IPS DF 6.9 (cell line): ENCODE results near the gene CCDC33.

ENCODE experiments used
- DNase-seq: peaks from one replicate; pipeline ENCODE4 v3.0.0-alpha.2; 2013; ENCODE audit warnings: low read depth, low spot score
- H3K27ac ChIP-seq: one replicate; pipeline ENCODE4 v1.5.1; 2013; ENCODE audit warnings: low read length, control low read depth
- H3K27me3 ChIP-seq: 2 replicates; pipeline ENCODE4 v1.6.1; 2013; ENCODE audit warnings: mild to moderate bottlenecking, low read length; ENCODE audit not compliant: control insufficient read depth, insufficient read depth
- H3K36me3 ChIP-seq: 2 replicates; pipeline ENCODE4 v1.6.1; 2013; ENCODE audit warnings: low read length; ENCODE audit not compliant: control insufficient read depth, insufficient read depth
- H3K4me1 ChIP-seq: 2 replicates; pipeline ENCODE4 v1.6.1; 2013; ENCODE audit warnings: low read length; ENCODE audit not compliant: control insufficient read depth, insufficient read depth
- H3K4me3 ChIP-seq: 2 replicates; pipeline ENCODE4 v1.5.1; 2013; ENCODE audit warnings: mild to moderate bottlenecking, low read length
- H3K9me3 ChIP-seq: 2 replicates; pipeline ENCODE4 v1.6.1; 2013; ENCODE audit warnings: low read length, inconsistent platforms; ENCODE audit not compliant: control insufficient read depth, insufficient read depth
- WGBS: extraction: QIAGEN DNeasy Blood & Tissue Kit; methylation state at CpG from one replicate; pipeline ENCODE4 v1.1.7; 2013; ENCODE audit warnings: mixed read lengths, missing lambda C conversion rate; ENCODE audit not compliant: insufficient read length, insufficient coverage; 5-methylcytosine and 5-hydroxymethylcytosine counted together

CCDC33 gene

GRCh38 chr15:74313889-74314288 is 77.8 kb downstream of the CCDC33 start:
- H3K4me3 ChIP-seq: no peak overlapping the region
- no CpG with 5 or more reads among the region's 7 CpGs for WGBS
- no peaks in the 10 kb centered on the region for H3K9me3 ChIP-seq
- H3K36me3 ChIP-seq: no peaks in the 10 kb centered on the region
- no peak overlapping the region for H3K27ac ChIP-seq
- H3K4me1 ChIP-seq: peaks cover 18% of the 10 kb centered on the region
- DNase-seq: no peak
- no peaks in the 10 kb centered on the region for H3K27me3 ChIP-seq

DNA sequence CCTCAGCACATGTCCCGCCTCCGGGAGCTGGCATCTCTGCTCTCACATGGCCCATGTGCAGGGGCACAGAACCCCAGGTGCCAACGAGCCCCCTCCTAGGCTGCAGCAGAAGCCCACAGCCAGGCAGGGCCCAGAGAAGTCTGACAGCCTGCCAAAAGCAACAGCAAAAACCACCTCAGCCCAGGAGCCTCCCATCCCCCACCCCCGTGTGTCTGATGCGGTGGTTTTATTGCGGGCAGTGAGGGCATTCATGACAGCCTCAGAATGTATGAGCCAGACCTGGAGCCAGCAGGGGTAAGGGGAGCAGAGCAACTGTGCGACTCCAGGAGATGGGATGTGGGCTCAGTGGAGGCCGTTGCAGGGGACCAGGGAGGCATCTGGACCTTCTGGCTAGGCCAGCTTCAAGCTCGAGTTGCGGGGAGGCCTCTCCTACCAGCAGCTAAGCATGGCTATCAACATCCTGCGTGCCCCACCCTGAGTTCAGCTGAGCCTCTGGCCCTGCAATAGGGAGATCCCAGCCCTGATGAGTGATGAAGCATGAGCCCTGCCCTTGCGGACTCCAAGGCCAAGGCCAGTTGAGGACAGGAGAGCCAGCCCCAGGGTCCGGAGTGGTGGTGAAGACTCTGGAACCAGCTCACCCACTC is 78.8 kb downstream of the CCDC33 start:
- no peak overlapping the region for H3K27ac ChIP-seq
- WGBS: no CpG with 5 or more reads among the region's 13 CpGs
- no peak overlapping the region for H3K4me3 ChIP-seq
- no peaks in the 10 kb centered on the region for H3K9me3 ChIP-seq
- DNase-seq: no peak
- H3K27me3 ChIP-seq: no peaks in the 10 kb centered on the region
- no peaks in the 10 kb centered on the region for H3K36me3 ChIP-seq
- H3K4me1 ChIP-seq: peaks cover 22% of the 10 kb centered on the region

DNA sequence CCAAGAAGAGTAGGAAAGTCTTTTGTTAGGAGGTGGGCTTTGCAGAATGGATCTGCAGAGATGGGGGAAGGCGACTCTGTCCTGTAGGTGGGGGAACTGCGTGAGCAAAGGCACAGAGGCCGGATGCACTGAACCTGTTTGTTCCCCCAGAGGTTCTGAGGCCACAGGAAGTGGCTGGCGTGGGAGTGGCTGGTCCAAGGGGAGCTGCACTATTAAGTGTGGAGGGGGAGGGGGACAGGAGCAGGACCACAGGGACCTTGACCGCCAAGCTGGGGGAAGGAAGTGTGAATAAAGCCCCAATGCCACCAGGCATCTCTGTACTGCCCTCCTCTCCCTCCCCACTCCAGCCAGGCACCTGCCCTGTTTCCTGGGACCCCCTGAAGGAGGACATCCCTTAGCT is 79.5 kb downstream of the CCDC33 start:
- no peaks in the 10 kb centered on the region for H3K36me3 ChIP-seq
- peaks cover 22% of the 10 kb centered on the region for H3K4me1 ChIP-seq
- no peak for DNase-seq
- H3K27ac ChIP-seq: no peak overlapping the region
- H3K27me3 ChIP-seq: no peaks in the 10 kb centered on the region
- H3K9me3 ChIP-seq: no peaks in the 10 kb centered on the region
- WGBS: no CpG with 5 or more reads among the region's 5 CpGs
- no peak overlapping the region for H3K4me3 ChIP-seq

DNA sequence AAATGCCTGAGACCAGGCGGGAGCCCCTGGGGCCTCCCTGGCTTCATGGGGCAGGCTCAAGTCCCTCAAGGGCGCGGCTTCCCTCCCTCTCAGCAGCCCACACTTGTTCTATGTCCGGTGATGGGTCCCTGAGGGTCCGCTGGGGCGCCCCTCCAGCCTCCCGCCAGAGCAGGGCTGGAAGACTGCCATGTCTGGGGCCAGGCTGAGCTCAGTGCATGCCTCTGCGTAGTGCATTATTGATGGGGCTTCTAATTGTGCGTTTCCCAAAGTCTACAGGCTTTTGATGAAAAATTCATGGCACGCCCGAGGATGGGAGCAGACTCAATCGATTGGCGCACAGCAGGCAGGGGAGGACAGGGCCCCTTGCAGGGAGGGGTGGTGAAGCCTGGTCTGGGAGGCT is 80.0 kb downstream of the CCDC33 start:
- Histone ChIP-seq H3K27me3 (no peaks in the 10 kb centered on the region), H3K36me3 (no peaks in the 10 kb centered on the region), H3K27ac (no peak overlapping the region), H3K4me1 (peaks cover 22% of the 10 kb centered on the region), H3K4me3 (no peak overlapping the region), H3K9me3 (no peaks in the 10 kb centered on the region)
- no peak for DNase-seq
- WGBS: no CpG with 5 or more reads among the region's 13 CpGs

DNA sequence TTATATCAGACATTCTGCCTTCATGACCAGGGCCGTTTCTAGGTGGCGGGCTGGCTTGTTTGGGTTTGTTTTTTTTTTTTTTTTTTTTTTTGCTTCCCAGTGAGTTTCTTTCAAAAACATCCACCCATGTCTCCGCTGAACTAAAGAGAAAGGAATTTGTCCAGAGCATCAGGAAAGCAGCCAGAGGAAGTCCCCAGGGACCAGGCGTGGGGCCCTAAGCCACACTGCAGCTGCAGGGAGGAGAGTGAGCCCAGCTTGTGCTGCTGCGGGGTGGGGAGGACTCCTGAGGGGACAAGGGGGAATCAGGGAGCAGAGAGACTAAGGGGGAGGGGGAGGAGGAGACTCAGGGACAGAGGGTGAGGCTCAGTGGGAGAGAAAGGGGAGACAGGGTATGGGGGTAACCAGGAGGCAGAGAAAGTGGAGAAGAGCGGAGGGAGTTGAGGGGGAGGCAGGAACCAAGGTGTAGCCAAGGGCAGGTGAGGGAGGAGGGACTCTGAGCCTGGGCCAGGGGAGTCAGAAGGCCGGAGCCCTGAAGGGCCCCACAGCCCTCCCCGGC is 81.8 kb downstream of the CCDC33 start:
- Histone ChIP-seq H3K4me3 (no peak overlapping the region), H3K27ac (no peak overlapping the region), H3K4me1 (peaks cover 19% of the 10 kb centered on the region), H3K27me3 (no peaks in the 10 kb centered on the region), H3K9me3 (no peaks in the 10 kb centered on the region), H3K36me3 (no peaks in the 10 kb centered on the region)
- no peak for DNase-seq
- no CpG with 5 or more reads among the region's 8 CpGs for WGBS

DNA sequence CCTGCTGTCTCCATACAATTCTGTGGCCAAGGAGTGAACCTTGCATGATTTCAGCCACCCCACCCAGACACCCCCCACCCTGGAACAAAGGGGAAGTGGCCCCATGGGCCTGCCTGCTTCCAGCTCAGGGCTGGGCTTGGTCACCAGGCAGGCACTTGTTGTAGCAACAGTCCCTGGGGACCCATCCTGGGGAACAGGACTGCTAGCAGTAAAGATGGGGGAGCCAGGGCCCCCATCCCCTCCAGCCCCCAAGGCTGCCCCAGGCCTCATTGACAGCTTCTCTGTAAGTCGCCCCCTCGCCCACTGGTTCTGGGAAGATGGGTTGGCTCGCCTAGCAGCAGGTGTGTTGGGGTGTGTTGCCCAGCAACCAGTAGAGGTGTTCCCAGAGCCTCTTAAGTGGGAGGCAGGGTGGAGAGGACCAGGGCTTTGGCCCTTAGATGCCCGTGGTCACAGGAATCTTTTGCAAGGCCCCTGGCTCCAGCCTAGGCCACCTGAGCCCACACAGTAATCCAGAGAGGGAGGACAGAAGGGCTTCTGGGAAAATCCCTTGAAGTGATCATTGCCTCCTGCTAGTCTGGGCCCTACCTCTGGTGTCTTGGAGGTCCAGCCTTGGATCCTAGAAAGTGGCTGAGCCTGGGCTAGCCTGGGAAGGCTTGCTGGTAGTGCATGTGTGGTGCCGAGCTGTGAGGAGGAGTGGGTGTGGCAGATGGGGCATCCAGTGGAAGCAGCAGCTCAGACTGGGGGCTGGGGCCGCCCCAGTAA is 82.4 kb downstream of the CCDC33 start:
- DNase-seq: no peak
- Histone ChIP-seq H3K27me3 (no peaks in the 10 kb centered on the region), H3K4me3 (no peak overlapping the region), H3K27ac (no peak overlapping the region), H3K4me1 (peaks cover 19% of the 10 kb centered on the region), H3K9me3 (no peaks in the 10 kb centered on the region), H3K36me3 (no peaks in the 10 kb centered on the region)
- no CpG with 5 or more reads among the region's 6 CpGs for WGBS

DNA sequence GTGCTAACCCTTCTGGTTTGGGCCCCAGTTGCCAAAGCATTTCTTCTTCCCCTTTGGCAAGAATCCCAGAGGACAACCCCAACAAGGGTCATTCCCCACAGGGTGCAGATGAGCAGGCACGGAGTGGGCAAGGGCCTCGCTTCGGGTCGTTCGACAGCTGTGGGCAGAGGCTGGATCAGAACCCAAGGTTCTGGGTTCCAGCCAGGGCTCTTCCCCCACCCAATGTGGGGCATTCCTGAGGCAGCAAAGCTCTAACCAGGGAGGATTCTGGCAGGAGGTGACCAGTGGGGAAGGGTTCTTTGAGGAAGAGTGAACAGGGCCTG is 83.0 kb downstream of the CCDC33 start:
- no peak for DNase-seq
- Histone ChIP-seq H3K4me3 (no peak overlapping the region), H3K9me3 (no peaks in the 10 kb centered on the region), H3K27ac (no peak overlapping the region), H3K36me3 (no peaks in the 10 kb centered on the region), H3K4me1 (peaks cover 18% of the 10 kb centered on the region), H3K27me3 (no peaks in the 10 kb centered on the region)
- no CpG with 5 or more reads among the region's 5 CpGs for WGBS

- no peaks in the 10 kb centered on the region for H3K27me3 ChIP-seq
- peaks cover 14% of the 10 kb centered on the region for H3K4me1 ChIP-seq
- no peak overlapping the region for H3K27ac ChIP-seq
- H3K4me3 ChIP-seq: no peak overlapping the region
- DNase-seq: no peak
- H3K36me3 ChIP-seq: no peaks in the 10 kb centered on the region
- WGBS: no CpG with 5 or more reads among the region's 8 CpGs
- H3K9me3 ChIP-seq: no peaks in the 10 kb centered on the region
Measured at GRCh38 chr15:74319596-74320351, 83.6 kb downstream of the CCDC33 start.

DNA sequence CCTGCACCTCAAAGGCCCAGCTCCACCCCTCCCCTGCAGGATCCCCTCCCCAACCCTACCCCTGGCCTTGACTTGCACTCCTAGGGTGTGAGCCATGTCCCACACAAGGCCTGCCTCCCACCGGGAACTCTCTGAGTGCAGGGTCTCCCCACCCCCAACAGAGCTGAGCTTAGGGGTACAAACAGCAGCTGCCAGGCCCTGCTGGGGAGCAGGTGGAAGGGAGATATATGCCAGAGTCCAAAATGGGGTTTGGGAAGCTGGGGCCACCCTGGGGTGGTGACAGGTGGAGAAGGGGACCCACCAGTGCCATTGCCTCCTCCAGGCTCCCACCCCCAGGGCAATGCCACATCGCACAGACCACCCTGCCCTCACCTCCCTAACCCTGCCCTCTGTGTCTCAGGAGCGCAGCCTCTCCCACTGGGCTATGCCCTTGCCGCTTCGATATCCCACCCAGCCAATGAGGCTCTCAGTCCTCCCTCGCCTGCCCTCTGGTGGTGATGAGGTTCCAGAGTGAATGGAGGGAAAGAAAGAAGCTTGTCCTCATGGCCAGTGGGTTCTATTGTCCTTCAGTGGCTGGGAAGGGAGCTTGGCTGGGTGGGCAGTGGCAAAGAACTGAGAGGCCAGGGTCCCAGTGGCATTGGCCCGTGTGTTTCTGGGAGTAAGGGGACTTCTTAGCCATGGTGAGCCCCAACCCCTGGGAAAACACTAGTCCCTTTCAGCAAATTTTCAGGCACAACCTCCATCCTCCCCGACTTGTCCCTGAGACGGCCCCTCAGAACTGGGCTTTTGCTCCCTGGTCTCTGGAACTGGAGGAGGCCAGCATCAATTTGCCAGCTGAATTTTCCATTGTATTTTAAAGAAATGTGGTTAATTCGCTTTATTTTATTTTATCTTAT is 84.5 kb downstream of the CCDC33 start:
- DNase-seq: no peak
- WGBS: no CpG with 5 or more reads among the region's 10 CpGs
- Histone ChIP-seq H3K9me3 (no peaks in the 10 kb centered on the region), H3K4me1 (peaks cover 9% of the 10 kb centered on the region; the same call in 1 of the 2 replicates), H3K36me3 (no peaks in the 10 kb centered on the region), H3K27ac (no peak overlapping the region), H3K4me3 (no peak overlapping the region), H3K27me3 (no peaks in the 10 kb centered on the region)
